Stimulated activated CD8-positive, alpha-beta memory T cell treated with anti-CD3 and anti-CD28 coated beads, Interleukin-12 subunit alpha, Interleukin-12 subunit beta, amount 100 ng/mL, for 24 hours (primary cell): ENCODE results near the gene TMEM117.

Experiments used
- DNase-seq: peaks from one replicate; pipeline ENCODE4 v3.0.0-alpha.2; 2020; ENCODE audit errors: extremely low read depth

Gene TMEM117

DNA sequence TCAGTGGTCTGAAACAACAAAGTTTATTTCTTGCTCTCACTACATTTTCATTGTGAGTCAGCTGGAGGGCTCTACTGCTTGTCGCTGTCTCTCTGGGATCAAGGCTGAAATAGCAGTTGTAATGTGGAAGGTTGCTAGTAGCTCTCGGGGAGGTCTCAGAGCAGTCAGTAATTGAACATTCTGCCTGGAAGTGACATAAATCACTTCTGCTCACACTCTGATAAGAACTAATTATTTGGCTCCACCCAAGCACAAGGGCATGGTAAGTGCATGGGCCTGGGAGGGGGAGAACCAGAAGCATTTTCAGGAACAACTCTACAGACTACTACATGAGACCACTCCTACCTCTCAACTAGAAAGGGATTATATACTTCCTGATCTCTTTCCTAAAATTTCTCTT, 128.2 kb downstream of the TMEM117 start:
- DNase-seq, result no peak

DNA sequence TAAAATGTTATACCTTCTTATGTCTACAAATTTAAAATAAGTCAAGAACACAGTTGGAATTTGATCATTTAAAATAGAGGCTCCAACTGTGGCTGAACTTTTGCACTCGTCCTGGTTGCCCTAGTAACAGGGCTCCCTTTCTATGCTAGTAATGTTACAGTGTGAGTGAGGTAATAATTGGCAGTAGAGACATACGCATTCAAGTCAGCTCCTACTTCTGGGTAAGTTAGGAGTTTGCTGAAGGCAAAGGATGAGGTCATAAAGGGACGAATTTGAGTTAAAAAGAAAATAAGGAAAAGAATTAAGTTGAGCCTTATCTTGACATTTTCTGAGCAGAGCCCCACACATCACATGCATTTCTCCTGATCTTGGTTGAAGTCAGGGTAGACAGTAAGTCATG, 129.1 kb downstream of the TMEM117 start:
- no peak for DNase-seq

DNA sequence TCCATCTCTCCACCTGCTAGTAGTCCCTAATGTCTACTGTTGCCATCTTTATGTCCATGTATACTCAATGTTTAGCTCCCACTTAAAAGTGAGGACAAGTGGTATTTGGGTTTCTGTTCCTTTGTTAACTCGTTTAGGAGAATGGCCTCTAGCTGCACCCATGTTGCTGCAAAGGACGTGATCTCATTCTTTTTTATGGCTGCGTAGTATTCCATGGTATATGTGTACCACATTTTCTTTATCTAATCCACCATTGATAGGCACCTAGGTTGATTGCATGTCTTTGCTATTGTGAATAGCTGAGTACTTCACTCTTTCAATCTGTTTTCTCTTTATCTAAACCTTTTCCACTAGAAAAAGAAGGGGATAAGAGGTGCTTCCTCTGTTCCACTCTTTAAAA, 130.0 kb downstream of the TMEM117 start:
- no peak for DNase-seq

DNA sequence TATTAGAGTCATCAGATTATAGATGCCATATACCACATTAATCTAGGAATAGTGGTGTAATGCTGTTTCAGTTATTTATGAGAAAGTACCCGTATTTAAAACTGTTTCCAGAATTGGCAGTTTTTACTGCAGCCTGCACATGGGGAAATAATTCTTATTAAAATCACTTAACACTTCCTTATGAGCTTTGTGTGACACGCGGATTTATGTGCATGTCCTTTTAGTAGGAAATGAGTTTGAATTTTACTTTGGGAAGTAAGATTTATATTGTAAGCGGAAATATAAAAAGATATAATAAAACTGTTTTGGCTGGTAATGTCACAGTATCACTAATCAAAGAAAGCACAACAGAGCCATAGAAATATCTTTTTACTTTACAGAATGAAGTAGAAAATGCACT, 132.9 kb downstream of the TMEM117 start:
- DNase-seq, result no peak

DNA sequence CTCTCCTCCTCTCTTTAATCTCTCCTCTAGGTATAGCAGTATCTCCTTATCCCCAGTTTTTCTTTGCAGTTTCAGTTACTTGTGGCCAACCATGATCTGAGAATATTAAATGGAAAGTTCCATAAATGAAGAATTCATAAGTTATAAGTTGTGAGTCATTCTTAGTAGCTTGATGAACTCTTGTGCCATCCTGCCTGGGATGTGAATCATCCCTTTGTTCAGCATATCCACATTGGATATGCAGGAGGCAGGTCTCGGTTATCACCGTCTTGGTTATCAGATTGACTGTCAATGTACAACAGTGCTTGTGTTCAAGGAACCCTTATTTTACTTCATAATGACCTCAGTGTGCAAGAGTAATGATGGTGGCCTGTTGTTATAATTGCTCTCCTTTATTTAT, 134.0 kb downstream of the TMEM117 start:
- DNase-seq, result no peak

DNA sequence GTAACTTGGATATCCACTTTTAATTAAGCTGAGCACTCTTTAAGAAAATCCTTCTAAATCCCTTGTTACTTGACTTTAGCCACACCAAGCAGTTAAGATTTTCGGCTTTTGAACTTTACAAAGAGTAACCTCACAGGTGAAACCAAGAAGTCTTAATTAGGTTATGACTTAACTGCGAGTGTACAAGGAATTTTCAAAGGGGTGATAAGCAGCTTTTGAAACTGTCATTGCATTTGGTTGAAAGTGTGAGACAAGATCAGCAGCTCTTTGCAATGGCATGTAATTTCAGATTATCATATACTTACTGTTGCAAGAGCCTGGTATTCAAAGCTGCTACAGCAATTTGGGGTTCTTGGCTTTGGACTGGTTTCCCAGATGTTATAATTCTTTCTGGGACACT, 137.5 kb downstream of the TMEM117 start:
- no peak for DNase-seq

DNA sequence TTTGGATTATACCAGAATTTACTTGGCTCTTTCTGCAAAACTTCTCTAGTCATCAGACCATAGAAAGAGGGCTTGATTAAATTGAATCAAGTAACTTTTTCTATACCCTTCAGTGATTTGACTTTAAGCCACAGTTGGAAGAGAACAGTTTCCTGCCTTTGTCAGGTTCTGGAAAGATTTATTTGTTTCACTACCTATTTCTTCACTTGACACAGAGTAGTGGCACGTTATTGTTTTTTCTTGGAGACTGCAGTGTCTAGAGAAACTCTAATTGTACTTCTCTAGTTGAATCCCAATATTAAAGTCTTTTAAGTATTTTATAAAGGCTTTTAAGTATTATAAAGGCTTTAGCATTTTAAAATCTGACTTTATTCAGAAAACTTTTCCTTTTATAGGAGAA, 138.1 kb downstream of the TMEM117 start:
- DNase-seq, result no peak

DNA sequence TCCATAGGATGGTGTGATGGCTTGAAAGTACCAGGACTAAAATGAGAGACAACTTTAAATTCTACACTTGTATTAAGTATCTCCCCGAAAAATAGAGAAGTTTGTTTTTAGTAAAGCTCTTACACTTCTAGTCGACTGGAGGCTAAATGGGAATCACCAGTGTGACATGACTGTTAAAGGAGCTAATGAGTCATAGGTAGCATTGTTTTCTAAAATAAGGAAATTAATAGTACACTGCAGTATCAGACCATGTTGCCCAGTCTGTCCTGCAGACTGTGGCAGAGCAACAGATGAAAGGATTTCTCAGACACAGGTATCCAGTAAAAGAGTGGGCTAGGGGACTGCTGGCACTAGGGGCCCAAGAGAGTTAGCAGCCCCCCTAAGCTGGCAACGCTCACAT, 140.1 kb downstream of the TMEM117 start:
- no peak for DNase-seq

DNA sequence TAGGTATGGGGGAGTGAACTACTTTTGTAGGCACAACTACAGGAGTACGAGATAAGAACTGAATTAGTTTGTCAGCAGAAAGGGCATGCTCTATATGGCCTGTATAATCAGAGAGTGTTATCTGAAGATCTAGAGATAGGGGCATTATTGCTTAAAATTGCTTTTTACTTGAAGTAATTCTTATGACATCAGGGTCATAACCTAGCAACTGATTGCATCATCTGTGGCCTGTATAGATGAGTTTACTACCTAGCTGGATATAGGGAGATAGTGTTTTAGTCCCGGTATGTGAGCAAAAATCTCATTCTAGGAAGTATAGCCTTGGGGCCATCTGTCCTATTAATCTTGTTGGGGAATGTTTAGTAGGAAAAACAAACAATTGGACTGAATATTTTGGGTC, 142.7 kb downstream of the TMEM117 start:
- DNase-seq, result no peak

DNA sequence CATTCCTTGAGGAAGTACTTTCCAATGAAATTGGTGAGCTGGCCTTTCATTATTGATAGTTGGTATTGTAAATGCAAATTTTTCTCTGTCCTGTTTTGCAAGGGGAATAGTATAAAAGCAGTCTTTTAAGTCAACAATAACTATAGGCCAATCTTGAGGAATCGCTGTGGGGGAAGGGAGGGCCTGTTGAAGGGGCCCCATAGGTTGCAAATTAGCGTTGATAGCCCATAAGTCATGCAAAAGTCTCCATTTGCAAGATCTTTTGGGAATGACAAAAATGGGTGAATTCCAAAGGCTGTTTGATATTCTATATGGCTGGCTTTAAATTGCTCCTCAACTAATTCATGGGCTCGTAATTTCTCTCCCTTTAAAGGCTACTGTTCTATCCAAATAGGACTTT, 143.6 kb downstream of the TMEM117 start:
- DNase-seq, result no peak

DNA sequence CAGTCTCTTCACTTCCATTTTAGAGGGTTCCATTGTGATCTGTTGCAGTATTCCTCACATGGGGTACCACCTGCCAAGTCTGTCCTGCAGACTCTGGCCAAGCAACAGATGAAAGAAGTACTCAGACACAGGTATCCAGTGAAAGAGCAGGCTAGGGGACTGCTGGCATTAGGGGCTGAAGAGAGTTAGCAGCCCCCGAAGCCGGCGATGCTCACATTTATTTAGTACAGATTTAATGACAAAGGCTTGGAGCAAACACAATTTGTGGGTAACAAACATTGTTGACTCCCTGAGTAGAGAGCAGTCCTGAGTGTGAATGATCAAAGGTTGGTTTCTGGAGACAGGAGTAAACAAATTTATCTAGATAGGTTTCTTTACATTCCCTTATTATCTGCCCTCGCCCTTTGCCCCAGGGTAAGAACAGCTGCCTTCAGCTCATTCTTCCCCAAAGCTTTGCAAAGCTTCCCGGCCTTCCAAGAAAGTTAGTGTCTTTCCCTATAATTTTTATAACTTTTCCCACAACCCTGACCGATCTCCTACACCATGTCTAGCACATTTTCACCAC, 144.8 kb downstream of the TMEM117 start:
- no peak for DNase-seq

DNA sequence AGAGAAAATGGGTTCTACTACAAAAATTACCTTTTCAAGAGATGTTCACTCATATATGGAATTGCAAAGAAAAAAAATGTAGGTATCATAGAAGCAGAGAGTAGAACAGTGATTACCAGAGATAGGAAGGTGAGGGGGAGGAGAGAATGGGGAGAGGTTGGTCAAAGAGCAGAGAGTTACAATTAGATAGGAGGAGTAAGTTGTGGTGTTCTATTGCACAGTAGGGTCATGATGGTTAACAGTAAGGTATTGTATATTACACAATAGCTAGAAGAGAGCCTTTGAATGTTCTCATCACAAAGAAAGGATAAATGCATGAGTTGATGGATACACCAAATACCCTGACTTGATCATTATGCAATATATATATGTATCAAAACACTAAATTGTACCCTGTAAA, 145.8 kb downstream of the TMEM117 start:
- DNase-seq, result no peak

DNA sequence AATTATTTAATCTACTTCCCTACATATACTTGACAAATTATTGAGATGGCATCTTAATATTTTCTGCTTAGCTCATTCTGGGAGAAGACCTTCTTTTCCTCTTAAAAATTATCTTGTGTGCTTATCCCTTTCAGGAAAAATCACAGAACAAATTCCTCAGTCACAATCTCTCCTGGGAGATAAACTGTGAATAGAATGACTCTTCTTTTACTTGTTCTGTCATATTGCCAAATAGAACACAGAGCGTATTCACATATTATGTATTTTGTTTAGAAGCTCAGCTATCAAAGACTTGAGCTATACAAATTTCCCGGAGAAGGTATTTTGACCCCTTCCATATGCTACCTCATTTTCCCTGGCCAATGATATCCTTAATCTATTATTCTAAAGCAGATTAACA, 146.7 kb downstream of the TMEM117 start:
- no peak for DNase-seq

DNA sequence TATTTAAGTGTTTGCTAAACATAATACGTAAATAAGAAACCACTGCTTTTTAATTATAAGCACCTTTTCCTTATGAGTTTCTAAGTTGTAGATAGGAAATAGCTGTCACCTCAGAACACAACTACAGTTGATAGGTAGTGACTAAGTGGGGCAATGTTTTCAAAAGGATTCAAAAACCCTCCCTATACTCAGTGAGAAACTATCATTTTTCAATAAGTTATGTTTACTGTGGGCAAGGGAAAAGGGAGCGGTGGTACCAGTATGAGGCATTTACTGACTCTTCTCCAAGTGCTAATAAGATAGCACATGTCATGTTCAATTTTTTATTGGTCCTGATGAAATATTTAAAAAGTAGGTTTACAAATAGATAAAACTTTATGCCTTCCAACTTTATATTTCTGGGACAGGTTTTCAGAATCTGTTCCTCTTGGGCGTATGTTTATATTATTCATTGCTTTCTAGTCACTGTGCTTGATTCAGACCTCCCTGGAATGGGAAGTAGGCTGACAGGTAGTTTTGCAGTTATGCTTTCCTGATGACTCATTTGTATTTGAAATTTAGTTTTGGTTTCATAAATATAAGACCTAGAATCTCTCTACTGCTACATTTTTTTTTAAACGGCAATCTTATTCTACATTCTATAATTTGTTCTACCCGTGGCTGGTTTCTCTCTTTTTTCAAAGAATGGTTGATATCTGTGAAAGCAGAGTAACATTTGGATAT, 153.1 kb downstream of the TMEM117 start:
- no peak for DNase-seq

DNA sequence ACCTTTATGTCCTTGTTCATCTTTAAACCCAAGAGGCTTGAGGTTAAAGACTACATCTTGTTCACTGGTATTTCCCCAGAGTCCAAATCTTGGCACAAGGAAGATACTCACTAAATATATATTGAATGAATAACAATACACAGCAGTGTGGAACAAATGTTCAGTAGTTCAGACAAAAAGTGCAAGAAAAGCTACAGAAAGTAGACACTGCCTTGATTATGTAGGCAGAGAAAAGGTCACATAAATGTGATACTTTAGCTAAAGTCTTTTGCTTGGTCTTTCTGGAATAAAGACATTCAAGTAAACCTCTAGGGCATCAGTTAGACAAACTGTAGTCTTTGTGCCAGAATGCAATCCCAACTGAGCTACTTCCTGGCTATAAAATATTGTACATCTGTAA, 157.0 kb downstream of the TMEM117 start:
- DNase-seq, result no peak

DNA sequence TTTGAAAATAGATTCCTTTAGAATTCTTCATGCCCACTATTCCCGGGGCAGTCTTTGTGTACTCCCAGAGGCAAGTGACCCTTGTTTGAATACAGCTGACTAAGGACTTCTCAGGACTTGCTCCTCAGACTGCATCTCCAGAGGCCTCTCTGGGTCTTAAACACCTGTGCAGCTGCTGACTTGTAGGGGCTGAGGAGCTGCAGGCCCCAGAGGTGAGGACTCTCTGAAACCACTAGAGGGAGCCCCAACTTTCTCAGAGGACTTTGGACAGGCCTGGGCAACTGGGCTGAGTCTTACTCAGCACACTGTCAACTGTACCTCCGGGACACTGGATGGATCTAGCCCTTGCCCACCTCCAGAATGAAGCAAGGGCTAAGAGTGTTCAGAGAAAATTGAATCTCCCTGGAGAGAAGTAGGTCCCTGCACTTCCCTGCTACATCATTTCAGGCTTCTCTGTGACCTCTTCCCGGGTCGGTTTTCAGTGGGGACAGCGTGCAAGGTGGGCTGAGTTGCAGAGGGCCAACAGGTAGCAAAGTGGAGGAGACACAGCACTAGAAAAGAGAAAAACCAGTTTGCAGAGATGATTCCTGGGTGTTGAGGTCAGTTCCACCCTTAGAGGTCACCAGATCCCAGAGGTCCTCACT, 164.6 kb downstream of the TMEM117 start:
- DNase-seq, result no peak

DNA sequence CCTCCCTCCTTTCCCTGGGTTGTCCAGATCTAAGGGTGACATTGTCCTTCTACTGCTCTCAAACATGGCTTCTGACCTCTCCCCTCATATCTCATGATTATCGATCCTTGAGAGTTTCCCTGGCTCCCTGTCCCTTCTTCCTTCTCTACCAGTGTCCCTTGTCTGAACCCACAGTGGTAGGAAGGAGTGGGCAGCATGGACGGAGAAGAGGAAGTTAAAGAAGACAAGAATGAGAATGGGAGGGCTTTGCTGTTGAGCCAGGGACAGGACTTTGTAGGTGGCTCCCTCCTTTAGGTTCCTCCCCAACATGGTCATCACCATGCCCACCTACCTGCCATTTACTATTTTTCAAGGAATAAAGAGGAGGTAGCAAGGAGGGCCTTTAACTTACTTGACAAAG, 166.7 kb downstream of the TMEM117 start:
- no peak for DNase-seq

DNA sequence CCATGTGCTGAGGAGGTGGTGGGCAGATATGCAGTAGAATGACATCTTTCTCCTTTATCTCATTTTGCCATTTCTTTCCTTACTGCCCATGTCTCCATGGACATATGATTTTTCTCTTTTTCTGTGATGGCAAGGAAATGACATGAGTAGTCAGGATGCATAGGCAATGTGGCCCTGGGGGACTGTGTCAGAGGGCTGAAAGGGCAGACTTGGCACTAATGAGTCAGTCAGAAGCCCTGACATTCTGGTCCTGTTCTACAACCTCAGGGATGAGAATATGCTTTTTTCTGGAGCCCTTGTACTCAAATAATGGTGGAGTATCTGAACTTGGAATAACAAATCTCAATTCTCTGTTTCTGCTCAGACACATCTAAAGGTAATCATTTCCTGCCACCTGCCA, 167.8 kb downstream of the TMEM117 start:
- DNase-seq, result no peak

DNA sequence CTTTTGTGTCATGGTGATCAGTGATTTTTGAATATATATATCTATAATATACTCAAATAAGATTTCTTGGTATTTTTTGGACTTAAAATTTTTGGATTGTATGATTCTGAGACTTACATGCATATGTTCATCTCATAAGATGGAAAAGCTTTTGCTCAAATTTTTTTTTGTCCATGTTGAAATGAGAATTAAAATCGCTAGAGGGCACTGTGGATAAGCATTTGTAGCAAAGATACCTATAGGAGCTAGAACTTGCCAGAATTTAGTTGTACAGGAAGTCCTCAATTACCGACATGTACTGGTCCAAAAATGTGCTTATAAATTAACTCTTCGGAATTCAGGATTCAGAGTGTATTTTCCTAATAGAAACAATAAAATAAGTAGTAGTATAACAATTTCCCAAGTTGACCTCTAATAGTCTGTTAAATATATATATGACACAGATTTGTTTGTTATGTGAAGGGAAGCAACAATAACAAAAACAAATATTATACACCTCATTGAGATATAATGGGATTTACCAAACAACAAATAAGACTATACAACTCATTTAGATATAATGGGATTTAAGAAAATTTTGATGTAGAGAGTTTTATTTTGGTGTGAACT, 179.6 kb downstream of the TMEM117 start:
- DNase-seq, result no peak

DNA sequence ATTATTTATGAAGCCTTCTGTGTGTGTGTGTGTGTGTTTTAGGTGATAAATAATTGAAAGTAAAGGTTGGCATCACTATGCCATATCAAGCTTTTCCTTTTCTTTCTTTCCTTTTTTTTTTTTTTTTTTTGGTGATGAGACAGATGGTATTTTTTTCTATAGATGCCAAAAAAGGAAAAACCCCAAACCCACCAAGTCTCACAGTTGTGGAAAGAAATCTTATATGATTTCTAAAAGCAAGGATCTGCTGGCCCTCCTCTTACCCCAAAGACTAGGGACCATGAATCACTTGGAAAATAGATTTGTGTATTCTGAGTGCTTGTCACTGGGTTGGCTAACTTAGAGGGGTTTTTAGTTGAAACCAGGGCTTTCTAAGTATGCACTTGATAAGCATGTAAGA, 181.3 kb downstream of the TMEM117 start:
- DNase-seq, result no peak

DNA sequence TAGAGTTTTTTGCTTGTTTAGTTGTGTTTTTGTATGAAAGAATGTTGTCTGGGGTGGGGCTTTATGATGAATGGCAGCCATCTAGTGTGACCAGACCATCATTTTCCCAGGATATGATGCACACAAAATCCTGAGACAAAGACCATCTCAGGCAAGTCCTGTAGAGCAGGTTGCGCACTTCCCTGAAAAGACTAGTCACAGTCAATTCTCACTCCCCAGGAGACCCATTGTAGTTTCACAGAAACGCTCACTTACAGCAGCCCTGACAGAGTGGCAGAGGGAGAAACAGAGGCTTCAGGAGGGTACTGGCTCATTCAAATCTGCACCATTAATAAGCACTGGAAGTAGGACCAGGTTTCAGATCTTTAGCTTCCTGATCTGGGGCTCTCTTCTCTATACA, 183.2 kb downstream of the TMEM117 start:
- DNase-seq, result no peak

DNA sequence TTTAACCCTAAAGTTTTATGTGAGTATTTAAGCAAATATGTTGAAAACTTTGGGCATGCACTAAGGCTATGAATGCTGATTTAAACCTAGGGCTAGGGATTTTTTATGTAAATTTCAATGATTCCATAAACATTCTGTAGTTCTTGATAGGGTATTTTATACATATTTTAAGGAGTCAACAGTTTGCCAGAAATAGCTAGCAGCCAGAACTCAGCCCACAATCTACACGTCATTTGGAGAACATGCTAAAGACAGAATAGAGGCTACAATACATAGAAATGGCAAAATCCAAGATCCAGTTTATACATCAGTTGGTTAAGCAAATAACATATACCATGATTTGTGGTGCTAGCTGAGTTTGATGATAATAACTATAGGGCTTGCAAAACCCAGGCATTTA, 184.7 kb downstream of the TMEM117 start:
- no peak for DNase-seq

DNA sequence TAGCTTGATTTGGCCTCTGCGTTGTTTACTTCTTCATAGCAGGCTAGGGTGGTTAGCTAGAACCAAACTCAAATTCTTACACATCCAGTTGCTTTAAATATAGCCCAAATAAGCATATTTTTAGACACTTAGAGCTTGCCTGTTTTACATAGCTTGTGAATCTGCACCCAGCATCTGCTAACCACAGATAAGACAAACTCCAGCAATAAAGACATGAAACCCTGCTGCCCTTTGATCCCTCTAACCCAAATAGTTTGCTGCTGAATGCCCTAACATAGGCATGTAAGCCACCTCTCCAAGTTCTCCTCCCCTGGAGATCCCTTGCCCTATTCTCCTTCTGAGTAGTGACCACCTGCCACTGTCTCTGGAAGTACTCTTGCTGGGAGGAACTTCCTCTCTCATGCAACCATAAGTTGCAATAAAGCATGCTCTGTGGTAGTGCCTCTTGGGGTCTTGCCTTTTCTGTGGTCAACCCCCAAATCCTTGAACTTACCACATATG, 185.6 kb downstream of the TMEM117 start:
- DNase-seq, result no peak
